HepG2 (cell line): ENCODE results near the gene BEST2. TPM values are rescaled to one million over a fixed set of nuclear protein-coding genes. Genes with fewer than 3 reads are reported as not detected.
A peak's percentile ranks its signal among the peaks of the same experiment; 100 is the strongest.

Experiments used
- ASH2L ChIP-seq: fragments of 300-600, 200-600 bp; sonication (generic); IDR thresholded peaks from 2 replicates; pipeline ENCODE4 v1.7.0; 2017; ENCODE audit warnings: low read depth, mild to moderate bottlenecking, moderate library complexity, mixed read lengths, low read length; ENCODE audit not compliant: insufficient read length
- ESRRA ChIP-seq: sonication (generic); formaldehyde crosslinking; IDR thresholded peaks from 2 replicates; pipeline ENCODE4 v1.5.1; 2020; ENCODE audit warnings: mild to moderate bottlenecking, low read depth, missing genetic modification reagents
- HOXA3 ChIP-seq: sonication (generic); formaldehyde crosslinking; IDR thresholded peaks from 2 replicates; pipeline ENCODE4 v1.5.0; 2020; ENCODE audit warnings: missing genetic modification reagents
- KAT2B ChIP-seq: fragments of 150-350 bp; IDR thresholded peaks from 2 replicates; pipeline ENCODE4 v1.6.1; 2014; ENCODE audit warnings: low read depth, low read length, borderline replicate concordance
- KMT2A ChIP-seq: sonication (generic); formaldehyde crosslinking; IDR thresholded peaks from 2 replicates; pipeline ENCODE4 v1.4.0; 2020; ENCODE audit warnings: missing genetic modification reagents
- MAFF ChIP-seq: IDR thresholded peaks from 2 replicates; pipeline ENCODE4 v1.6.1; 2011; ENCODE audit warnings: low read depth, low read length, improper control_type of control experiment
- PHF8 ChIP-seq: sonication (generic); formaldehyde crosslinking; IDR thresholded peaks from 2 replicates; pipeline ENCODE4 v1.5.0; 2020; ENCODE audit warnings: missing genetic modification reagents
- RELA ChIP-seq: sonication (generic); formaldehyde crosslinking; IDR thresholded peaks from 2 replicates; pipeline ENCODE4 v1.4.0; 2020; ENCODE audit warnings: missing genetic modification reagents
- SP1 ChIP-seq, 2 experiments: fragments of 450-650 bp in 1 of 2; sonication (generic) in 1 of 2; formaldehyde crosslinking in 1 of 2; IDR thresholded peaks; 2 replicates each; pipeline versions ENCODE4 v1.4.0 to v1.6.1; 2016 to 2020; ENCODE audit warnings: missing genetic modification reagents in 1 of 2
- ZFP1 ChIP-seq: IDR thresholded peaks from 2 replicates; pipeline ENCODE4 v1.6.1; 2016
- ZMYM4 ChIP-seq: sonication (generic); formaldehyde crosslinking; IDR thresholded peaks from 2 replicates; pipeline ENCODE4 v1.8.1; 2023; ENCODE audit warnings: mild to moderate bottlenecking, missing genetic modification reagents
- ZNF143 ChIP-seq: sonication (generic); formaldehyde crosslinking; IDR thresholded peaks from 2 replicates; pipeline ENCODE4 v1.4.0; 2020; ENCODE audit warnings: missing genetic modification reagents
- ZNF235 ChIP-seq: sonication (generic); formaldehyde crosslinking; IDR thresholded peaks from 2 replicates; pipeline ENCODE4 v1.8.1; 2023; ENCODE audit warnings: mild to moderate bottlenecking, missing genetic modification reagents, borderline replicate concordance
- ZNF780A ChIP-seq: sonication (generic); formaldehyde crosslinking; IDR thresholded peaks from 2 replicates; pipeline ENCODE4 v1.8.0; 2022; ENCODE audit warnings: mild to moderate bottlenecking, missing genetic modification reagents, moderate library complexity
- ZNF883 ChIP-seq: sonication (generic); formaldehyde crosslinking; IDR thresholded peaks from 2 replicates; pipeline ENCODE4 v1.5.1; 2020; ENCODE audit warnings: mild to moderate bottlenecking, missing genetic modification reagents; ENCODE audit errors: not compliant biosample characterization
- ZSCAN31 ChIP-seq: sonication (generic); formaldehyde crosslinking; IDR thresholded peaks from 2 replicates; pipeline ENCODE4 v1.5.0; 2020; ENCODE audit warnings: low read depth, mild to moderate bottlenecking, missing genetic modification reagents
- polyA plus RNA-seq, 8 experiments: library from polyadenylated mRNA; depleted of rRNA in 3 of 8; stranded (reverse) in 7 of 8; unstranded in 1 of 8; fragments of >200 nt; fragmentation: Illumina TruSeq in 4 of 8; extraction: Trizol in 4 of 8; gene quantifications; 2 replicates each; pipeline versions ENCODE4 v1.2.1 to v1.2.3, GENCODE V29; 2011 to 2016; ENCODE audit warnings: low read depth in 4 of 8, missing spikeins in 1 of 8, mixed read lengths in 1 of 8; ENCODE audit not compliant: insufficient read depth in 1 of 8
- total RNA-seq, 5 experiments: library from RNA; depleted of rRNA; stranded (reverse); fragments of >200 nt; fragmentation: Illumina TruSeq; extraction: Trizol; gene quantifications; 2 replicates each; pipeline ENCODE4 v1.2.3, GENCODE V29; 2016; ENCODE audit warnings: low read depth in 1 of 5
- TF ChIP-seq, protein P1 (sequence below), 2 experiments: fragments of 450-650 bp in 1 of 2; sonication (generic) in 1 of 2; formaldehyde crosslinking in 1 of 2; IDR thresholded peaks; 2 replicates each; pipeline versions ENCODE4 v1.6.1 to v1.8.0; 2016 to 2022; ENCODE audit warnings: antibody characterized with exemption in 1 of 2, mild to moderate bottlenecking in 1 of 2, missing genetic modification reagents in 1 of 2
- TF ChIP-seq, protein P2 (sequence below): sonication (generic); formaldehyde crosslinking; IDR thresholded peaks from 2 replicates; pipeline ENCODE4 v1.5.0; 2020; ENCODE audit warnings: missing genetic modification reagents
- TF ChIP-seq, protein P3 (sequence below): sonication (generic); formaldehyde crosslinking; IDR thresholded peaks from 2 replicates; pipeline ENCODE4 v1.8.0; 2023; ENCODE audit warnings: mild to moderate bottlenecking, missing genetic modification reagents

The BEST2 gene
- total and polyA plus RNA-seq, 2 of the 13 experiments (the other 11 are each of a cell fraction or from before 2014, with no cell fraction given) = not detected

DNA sequence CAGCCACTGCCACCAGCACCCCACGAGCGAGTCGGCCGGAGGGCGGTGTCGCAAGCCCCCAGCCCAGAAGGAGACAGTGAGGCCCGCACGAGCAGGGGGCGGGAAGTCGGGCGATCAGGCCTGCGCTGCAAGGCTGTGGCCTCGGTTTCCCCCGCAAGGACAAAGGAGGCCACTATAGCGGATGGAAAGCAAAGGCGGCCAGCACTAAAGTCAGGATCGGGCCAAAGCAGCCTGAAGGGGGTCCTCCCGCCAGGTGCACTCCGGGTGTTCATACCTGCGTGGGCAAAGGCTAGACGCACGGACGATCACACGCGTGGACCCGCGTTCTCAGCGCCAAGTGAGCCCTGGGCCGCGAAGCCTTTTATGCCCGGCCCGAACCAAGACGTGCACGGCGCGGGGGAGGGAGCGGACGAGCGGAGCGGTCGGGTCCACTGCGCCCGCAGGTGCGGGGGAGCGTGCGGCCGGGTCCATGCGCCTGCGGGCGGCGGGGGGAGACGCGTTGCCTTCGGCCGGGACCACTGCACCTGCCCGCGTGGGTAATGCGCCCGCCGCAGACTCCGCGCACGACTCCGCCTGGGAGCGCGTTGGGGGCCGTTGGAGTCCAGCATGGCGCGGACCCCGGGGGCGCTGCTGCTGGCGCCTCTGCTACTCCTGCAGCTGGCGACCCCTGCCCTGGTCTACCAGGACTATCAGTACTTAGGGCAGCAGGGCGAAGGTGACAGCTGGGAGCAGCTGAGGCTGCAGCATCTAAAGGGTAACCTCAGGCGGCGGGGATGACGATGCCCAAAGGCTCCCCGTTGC is 50.1 kb downstream of the BEST2 start, which contains the start of the genes PRDX2 and THSD8 (continued):
- TF ChIP-seq, protein P1, sequence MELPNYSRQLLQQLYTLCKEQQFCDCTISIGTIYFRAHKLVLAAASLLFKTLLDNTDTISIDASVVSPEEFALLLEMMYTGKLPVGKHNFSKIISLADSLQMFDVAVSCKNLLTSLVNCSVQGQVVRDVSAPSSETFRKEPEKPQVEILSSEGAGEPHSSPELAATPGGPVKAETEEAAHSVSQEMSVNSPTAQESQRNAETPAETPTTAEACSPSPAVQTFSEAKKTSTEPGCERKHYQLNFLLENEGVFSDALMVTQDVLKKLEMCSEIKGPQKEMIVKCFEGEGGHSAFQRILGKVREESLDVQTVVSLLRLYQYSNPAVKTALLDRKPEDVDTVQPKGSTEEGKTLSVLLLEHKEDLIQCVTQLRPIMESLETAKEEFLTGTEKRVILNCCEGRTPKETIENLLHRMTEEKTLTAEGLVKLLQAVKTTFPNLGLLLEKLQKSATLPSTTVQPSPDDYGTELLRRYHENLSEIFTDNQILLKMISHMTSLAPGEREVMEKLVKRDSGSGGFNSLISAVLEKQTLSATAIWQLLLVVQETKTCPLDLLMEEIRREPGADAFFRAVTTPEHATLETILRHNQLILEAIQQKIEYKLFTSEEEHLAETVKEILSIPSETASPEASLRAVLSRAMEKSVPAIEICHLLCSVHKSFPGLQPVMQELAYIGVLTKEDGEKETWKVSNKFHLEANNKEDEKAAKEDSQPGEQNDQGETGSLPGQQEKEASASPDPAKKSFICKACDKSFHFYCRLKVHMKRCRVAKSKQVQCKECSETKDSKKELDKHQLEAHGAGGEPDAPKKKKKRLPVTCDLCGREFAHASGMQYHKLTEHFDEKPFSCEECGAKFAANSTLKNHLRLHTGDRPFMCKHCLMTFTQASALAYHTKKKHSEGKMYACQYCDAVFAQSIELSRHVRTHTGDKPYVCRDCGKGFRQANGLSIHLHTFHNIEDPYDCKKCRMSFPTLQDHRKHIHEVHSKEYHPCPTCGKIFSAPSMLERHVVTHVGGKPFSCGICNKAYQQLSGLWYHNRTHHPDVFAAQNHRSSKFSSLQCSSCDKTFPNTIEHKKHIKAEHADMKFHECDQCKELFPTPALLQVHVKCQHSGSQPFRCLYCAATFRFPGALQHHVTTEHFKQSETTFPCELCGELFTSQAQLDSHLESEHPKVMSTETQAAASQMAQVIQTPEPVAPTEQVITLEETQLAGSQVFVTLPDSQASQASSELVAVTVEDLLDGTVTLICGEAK (IDR thresholded peaks at IDR 0.05) = no peak
- TF ChIP-seq, protein P1 (CRISPR knock-in tag; IDR thresholded peaks at IDR 0.05) = peak; percentile 90
- peak; percentile 93 for TF ChIP-seq PHF8
- no peak; the same call in 1 of the 2 replicates for TF ChIP-seq ZNF143 (CRISPR knock-in tag)
- peak; percentile 57 for TF ChIP-seq ASH2L
- TF ChIP-seq ZNF780A (CRISPR knock-in tag) = peak; percentile 56; the same call in 1 of the 2 replicates
- TF ChIP-seq MAFF = no peak
- TF ChIP-seq ESRRA (CRISPR knock-in tag) = peak; percentile 31; the same call in 1 of the 2 replicates
- TF ChIP-seq, protein P2, sequence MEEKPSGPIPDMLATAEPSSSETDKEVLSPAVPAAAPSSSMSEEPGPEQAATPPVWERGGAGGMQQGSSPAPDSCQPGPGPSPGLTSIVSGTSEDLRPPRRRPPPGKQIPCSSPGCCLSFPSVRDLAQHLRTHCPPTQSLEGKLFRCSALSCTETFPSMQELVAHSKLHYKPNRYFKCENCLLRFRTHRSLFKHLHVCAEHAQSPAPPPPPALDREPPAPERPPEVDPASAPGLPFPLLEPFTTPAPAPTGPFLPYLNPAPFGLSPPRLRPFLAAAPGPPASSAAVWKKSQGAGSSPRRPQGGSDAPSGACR (CRISPR knock-in tag) = peak; percentile 88; the same call in 1 of the 2 replicates
- no peak for TF ChIP-seq ZNF235 (CRISPR knock-in tag)
- peak; percentile 86 for TF ChIP-seq ZMYM4
- TF ChIP-seq ZSCAN31 (CRISPR knock-in tag) = peak; percentile 94
- peak; percentile 85 for TF ChIP-seq ZNF883
- TF ChIP-seq HOXA3 (CRISPR knock-in tag) = peak; percentile 86
- TF ChIP-seq KMT2A (CRISPR knock-in tag) = peak; percentile 77; the same call in 1 of the 2 replicates
- no peak for TF ChIP-seq SP1 (IDR thresholded peaks at IDR 0.05)
- peak; percentile 42 for TF ChIP-seq SP1 (CRISPR knock-in tag; IDR thresholded peaks at IDR 0.05)
- TF ChIP-seq ZFP1 = peak; percentile 48; the same call in 1 of the 2 replicates
- TF ChIP-seq RELA (CRISPR knock-in tag) = no peak
- TF ChIP-seq, protein P3, sequence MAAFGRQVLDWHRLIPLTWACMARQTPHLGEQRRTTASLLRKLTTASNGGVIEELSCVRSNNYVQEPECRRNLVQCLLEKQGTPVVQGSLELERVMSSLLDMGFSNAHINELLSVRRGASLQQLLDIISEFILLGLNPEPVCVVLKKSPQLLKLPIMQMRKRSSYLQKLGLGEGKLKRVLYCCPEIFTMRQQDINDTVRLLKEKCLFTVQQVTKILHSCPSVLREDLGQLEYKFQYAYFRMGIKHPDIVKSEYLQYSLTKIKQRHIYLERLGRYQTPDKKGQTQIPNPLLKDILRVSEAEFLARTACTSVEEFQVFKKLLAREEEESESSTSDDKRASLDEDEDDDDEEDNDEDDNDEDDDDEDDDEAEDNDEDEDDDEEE = peak; percentile 94
- TF ChIP-seq KAT2B = no peak
